ENCODE data around the gene ZNF30.
"Not testable (repeated sequence)": the region's sequence is repeated elsewhere in the genome, so short reads cannot be mapped to it uniquely, and the experiment has no call there.

DNA sequence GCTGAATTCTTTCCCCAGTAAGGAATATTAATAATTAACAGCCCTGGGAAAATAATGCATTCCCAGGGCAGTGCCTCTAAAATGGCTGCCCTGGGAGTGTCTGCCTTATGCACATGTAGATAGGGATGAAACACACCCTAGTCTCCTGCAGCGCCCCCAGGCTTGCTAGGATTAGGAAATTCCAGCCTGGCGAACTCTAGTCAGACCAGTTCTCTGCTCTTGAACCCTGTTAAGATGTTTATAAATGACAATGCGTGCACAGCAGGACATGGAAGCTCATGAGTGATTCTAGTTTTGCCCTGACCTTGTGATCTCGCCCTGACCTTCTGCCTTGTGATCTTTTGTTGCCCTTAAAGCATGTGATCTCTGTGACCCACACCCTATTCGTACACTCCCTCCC, 38.8 kb downstream of the ZNF30 start:
- not testable (repeated sequence) for TF ChIP-seq CTCF (IDR thresholded peaks at IDR 0.05; ENCODE audit: poor library complexity); EZH2phosphoT487 (IDR thresholded peaks at IDR 0.05; ENCODE audit: low read depth, severe bottlenecking, unreplicated experiment)
